ENCODE results near the gene EML1.
"Not testable (repeated sequence)": the region's sequence is repeated elsewhere in the genome, so short reads cannot be mapped to it uniquely, and the experiment has no call there.

Gene EML1

GRCh38 chr14:99756796-99757195 is 36.4 kb upstream of the EML1 start:
- DNase-seq = no peak

GRCh38 chr14:99757331-99758070 is 35.7 kb upstream of the EML1 start:
- DNase-seq = no peak

DNA sequence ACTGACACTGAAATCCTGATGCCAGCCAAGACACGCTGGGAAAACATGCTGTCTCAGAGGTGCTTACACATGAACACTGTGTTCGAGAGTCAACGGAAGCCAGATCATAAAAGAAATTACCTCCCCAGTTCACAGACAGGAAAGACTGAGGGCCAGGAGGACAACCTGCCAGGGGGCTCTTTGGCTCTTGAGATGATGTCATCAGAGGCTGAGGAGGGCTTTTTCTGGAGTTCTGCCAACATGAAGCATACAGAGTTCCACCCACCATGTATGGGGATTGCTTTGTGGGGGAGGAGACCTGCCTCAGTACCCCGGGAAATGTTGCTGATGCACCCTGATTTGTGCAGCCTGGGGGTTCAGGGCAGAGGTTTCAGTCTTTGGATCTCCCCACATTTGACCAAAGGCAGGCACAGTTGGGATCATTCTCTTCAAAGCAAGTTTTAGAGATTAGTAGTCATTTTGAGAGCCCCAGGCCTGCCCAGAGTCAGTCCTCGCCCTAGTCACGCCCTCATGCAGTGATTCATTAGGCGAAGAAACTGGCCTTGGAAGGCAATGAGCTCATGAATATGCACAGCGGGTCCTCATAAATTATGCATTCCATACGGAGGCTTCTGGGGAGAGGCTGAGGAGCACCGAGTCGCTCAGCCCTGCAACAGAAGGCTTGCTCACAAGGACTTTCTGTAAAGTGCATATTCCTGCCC is 34.9 kb upstream of the EML1 start:
- DNase-seq = no peak

DNA sequence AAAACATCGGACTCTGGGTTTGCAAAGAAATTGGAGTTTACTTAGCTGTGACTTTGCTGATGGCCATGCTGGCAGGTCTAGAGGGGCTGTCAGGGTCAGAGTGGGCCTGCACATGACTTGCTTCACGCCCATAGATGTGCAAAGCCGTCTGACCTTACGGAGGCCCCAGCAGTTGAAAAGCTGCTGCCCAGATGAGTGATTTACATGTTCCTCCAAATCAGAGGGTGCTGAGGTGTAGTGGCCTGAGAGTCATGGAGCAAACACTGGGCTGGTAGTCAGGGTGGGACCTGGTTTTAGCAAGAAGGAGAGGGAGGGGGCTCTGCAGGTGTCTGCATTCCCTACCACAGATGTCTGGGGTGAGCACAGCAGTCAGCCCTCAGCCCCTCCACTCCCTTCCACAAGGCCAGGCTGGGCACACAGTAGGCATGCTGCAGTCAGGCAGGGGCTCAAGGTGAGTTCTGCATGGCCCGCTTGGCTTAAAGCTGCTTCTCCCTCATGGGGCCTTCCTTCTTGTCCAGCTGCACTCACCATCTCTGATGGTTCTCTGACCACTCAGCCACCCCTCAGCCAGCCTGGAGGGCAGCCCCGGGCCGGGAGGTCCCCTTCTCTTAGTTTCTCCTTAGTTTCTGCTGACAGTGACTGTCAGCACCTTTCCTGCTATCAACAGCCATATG is 34.2 kb upstream of the EML1 start:
- DNase-seq = no peak

DNA sequence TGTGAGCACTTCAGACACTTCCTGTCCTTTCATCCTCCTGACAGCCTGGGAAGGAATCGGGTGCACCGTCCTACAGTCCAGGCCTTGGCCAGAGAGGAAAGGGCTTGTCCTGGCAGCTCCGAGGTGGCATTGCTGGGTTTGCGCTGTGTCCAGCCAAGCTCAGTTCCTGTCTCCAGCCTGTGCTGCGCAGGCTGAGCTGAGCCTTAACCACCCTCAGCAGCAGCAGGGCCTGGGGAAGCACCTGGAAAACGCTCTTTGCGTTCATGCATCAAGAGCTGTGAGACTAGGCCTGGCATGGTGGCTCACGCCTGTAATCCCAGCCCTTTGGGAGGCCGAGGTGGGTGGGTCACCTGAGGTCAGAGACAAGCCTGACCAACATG is 33.7 kb upstream of the EML1 start:
- DNase-seq = no peak

DNA sequence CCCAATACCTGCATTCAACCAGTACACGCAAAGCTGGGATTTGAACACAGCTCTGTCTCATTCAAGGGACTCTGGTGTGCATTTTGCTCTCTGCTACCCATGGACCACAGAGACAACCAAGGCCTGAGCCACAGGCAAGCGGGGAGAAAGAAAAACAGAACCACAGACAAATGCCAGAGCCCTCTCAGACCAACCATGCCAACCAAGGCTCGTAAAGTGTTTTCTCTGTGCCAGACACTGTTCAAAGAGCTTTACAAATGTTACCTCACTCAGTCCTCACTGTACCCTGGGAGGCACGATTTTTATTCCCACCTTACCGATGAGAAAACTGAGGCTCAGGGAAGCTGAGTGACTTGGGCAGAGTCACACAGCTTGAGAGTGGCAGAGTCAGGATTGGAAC is 32.4 kb upstream of the EML1 start:
- DNase-seq = no peak

GRCh38 chr14:99762911-99763310 is 30.3 kb upstream of the EML1 start:
- not testable (repeated sequence) for DNase-seq

GRCh38 chr14:99763527-99764221 is 29.5 kb upstream of the EML1 start:
- DNase-seq = no peak

- no peak for DNase-seq
Observed at GRCh38 chr14:99764222-99764706, 28.9 kb upstream of the EML1 start.

- DNase-seq = no peak
Observed at GRCh38 chr14:99768381-99768780, 24.8 kb upstream of the EML1 start.

DNA sequence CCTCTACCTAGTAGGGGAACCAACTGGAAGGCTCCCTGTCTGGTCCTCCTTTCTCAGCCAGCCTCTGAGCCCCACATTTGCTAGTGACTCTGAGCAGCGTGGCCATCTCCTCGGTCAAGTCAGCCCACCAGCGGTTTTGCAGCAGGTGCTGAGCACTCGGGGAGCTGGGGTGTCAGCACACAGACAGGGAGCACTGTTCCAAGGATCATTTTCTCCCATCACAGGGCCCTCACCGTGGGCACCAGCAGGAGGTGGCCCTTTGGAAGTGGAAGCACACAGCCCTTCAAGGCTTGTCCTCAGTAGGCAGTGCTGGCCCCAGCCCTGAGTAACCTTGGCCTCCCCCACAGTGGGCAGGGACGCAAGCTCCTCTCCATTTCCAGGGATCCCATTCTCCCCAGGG is 24.1 kb upstream of the EML1 start:
- no peak for DNase-seq

GRCh38 chr14:99769799-99770198 is 23.4 kb upstream of the EML1 start:
- DNase-seq = no peak

DNA sequence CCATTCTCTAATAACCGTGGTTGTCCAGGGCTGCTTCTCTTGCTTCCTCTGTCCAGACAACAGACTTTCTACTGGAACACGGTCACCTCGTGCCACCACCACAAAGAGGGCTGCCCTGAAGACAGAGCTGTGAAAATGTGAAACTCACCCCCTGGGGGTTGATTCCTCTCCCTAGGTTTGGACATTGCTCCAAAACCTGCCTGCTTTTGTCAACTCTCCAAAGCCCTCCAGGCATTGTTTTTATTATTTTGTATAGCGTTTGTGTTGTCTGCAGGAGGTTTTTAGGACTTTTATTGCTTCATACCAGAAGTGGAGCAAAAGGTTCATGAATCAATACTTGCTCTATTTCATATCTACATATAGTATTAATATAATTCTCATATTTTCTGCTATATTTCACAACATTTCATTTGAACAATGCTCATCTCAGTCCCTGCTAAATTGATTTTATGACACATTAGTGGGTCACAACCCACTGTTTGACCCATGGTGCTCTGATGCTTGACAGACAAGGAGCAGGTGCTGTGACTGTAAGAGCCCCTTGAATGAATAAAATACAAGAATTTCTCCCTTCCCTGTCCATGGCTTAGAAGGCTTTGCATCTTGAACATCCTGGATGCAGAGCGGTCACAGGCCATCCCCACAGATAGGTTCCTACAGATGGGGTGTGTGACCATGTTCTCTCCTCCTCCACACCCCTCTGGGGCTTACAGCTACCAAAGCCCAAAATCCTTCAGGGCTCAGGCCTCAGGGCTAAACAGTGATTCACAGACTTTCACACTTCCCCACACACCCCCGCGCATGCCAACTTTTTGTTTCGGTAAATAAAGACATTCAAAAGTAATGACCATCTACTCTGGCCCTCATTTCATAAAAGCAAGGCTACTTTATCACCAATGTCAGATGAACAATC is 20.6 kb upstream of the EML1 start:
- no peak for DNase-seq

- DNase-seq = no peak
Observed at GRCh38 chr14:99773521-99774497, 19.4 kb upstream of the EML1 start.

GRCh38 chr14:99774556-99775307 is 18.5 kb upstream of the EML1 start:
- no peak for DNase-seq

DNA sequence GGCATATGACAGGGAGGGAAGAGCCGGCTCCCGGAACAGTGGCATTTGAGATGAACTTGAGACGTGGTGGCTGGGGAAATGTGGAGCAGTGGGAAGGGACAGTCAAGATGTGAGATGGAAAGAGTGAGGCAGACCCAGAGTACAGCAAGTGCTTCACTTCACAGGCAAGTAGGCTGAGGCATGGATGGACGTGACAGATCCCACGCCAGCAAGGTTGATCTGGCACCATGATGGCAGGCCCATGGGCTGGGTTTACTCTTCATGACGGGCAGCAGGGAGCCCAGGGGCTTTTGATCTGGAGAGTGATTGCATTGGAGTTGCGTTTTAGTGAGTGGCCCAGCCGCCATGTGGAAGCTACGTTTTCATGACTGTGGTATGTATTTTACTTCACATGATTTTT is 17.9 kb upstream of the EML1 start:
- DNase-seq = no peak

DNA sequence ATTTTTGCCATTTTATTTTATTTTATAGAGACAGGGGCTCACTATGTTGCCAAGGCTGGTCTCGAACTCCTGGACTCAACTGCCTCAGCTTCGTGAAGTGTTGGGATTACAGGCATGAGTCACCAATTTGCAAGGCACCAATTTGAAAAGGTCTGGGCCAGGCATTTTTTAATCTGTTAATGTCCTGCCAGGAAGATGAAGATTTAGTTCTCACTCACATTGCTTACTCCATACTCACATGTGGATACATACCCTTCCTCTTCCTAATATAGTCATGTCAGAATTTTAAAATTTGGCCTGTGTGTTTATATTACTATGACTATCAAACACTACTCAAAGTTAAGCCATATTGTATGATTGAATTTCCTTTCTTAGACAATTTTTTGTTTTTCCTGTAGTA is 15.3 kb upstream of the EML1 start:
- no peak for DNase-seq

- no peak for DNase-seq
Observed at GRCh38 chr14:99779751-99780150, 13.5 kb upstream of the EML1 start.

GRCh38 chr14:99780690-99781089 is 12.5 kb upstream of the EML1 start:
- DNase-seq = no peak

GRCh38 chr14:99781091-99781490 is 12.1 kb upstream of the EML1 start:
- DNase-seq = no peak

Measured in CD4-positive, alpha-beta T cell treated with Interferon gamma for 1 hour (primary cell).